ENCODE measurements around the gene TCF7L2.

The TCF7L2 gene

GRCh38 chr10:112949875-112950507 is at the start of gene TCF7L2:
TCF7L2 (plus strand) TSS chr10:112950247; CDS start chr10:112950757, 510 bp downstream.
- peak in 1 of 2 donors; percentile 25 for DNase-seq (ENCODE audit: low read depth in 2 of 2)

GRCh38 chr10:112902730-112903129 is 47.3 kb upstream of the TCF7L2 start:
- no peak for DNase-seq (ENCODE audit: low read depth in 2 of 2)

- no peak for DNase-seq (ENCODE audit: low read depth in 2 of 2)
These were observed 46.0 kb upstream of the TCF7L2 start for GRCh38 chr10:112904000-112904399.

GRCh38 chr10:112906945-112907344 is 43.1 kb upstream of the TCF7L2 start:
- no peak for DNase-seq (ENCODE audit: low read depth in 2 of 2)

- no peak for DNase-seq (ENCODE audit: low read depth in 2 of 2)
These were observed 42.2 kb upstream of the TCF7L2 start for GRCh38 chr10:112907893-112908292.

GRCh38 chr10:112911206-112911605 is 38.8 kb upstream of the TCF7L2 start:
- no peak for DNase-seq (ENCODE audit: low read depth in 2 of 2)

- DNase-seq (ENCODE audit: low read depth in 2 of 2) = no peak
These were observed 37.6 kb upstream of the TCF7L2 start for GRCh38 chr10:112912410-112912928.

GRCh38 chr10:112913255-112913654 is 36.8 kb upstream of the TCF7L2 start:
- DNase-seq (ENCODE audit: low read depth in 2 of 2) = no peak

- DNase-seq (ENCODE audit: low read depth in 2 of 2) = no peak
These were observed 36.3 kb upstream of the TCF7L2 start for GRCh38 chr10:112913661-112914287.

GRCh38 chr10:112914288-112914952 is 35.6 kb upstream of the TCF7L2 start:
- no peak for DNase-seq (ENCODE audit: low read depth in 2 of 2)

- no peak for DNase-seq (ENCODE audit: low read depth in 2 of 2)
These were observed 34.2 kb upstream of the TCF7L2 start for GRCh38 chr10:112915590-112916572.

GRCh38 chr10:112917681-112918080 is 32.4 kb upstream of the TCF7L2 start:
- DNase-seq (ENCODE audit: low read depth in 2 of 2) = no peak

- DNase-seq (ENCODE audit: low read depth in 2 of 2) = no peak
These were observed 31.3 kb upstream of the TCF7L2 start for GRCh38 chr10:112918771-112919170.

GRCh38 chr10:112919721-112920120 is 30.3 kb upstream of the TCF7L2 start:
- no peak for DNase-seq (ENCODE audit: low read depth in 2 of 2)

GRCh38 chr10:112926906-112927688 is 22.9 kb upstream of the TCF7L2 start:
- DNase-seq (ENCODE audit: low read depth in 2 of 2) = no peak

- DNase-seq (ENCODE audit: low read depth in 2 of 2) = no peak
These were observed 22.1 kb upstream of the TCF7L2 start for GRCh38 chr10:112927980-112928379.

GRCh38 chr10:112932658-112933057 is 17.4 kb upstream of the TCF7L2 start:
- no peak for DNase-seq (ENCODE audit: low read depth in 2 of 2)

GRCh38 chr10:112934193-112934592 is 15.9 kb upstream of the TCF7L2 start:
- DNase-seq (ENCODE audit: low read depth in 2 of 2) = no peak

- no peak for DNase-seq (ENCODE audit: low read depth in 2 of 2)
These were observed 11.1 kb upstream of the TCF7L2 start for GRCh38 chr10:112938808-112939482.

GRCh38 chr10:112945811-112946210 is 4.2 kb upstream of the TCF7L2 start:
- no peak for DNase-seq (ENCODE audit: low read depth in 2 of 2)

All from activated CD4-positive, alpha-beta T cell treated with anti-CD3 and anti-CD28 coated beads for 24 hours (primary cell).